ENCODE results near the gene CHST11. TPM values are rescaled to one million over a fixed set of nuclear protein-coding genes. Genes with fewer than 3 reads are reported as not detected.

CHST11 gene
- total and polyA plus RNA-seq, 7 experiments from 2014 or later, result 23.4 to 74.3 (median 32.0) TPM

DNA sequence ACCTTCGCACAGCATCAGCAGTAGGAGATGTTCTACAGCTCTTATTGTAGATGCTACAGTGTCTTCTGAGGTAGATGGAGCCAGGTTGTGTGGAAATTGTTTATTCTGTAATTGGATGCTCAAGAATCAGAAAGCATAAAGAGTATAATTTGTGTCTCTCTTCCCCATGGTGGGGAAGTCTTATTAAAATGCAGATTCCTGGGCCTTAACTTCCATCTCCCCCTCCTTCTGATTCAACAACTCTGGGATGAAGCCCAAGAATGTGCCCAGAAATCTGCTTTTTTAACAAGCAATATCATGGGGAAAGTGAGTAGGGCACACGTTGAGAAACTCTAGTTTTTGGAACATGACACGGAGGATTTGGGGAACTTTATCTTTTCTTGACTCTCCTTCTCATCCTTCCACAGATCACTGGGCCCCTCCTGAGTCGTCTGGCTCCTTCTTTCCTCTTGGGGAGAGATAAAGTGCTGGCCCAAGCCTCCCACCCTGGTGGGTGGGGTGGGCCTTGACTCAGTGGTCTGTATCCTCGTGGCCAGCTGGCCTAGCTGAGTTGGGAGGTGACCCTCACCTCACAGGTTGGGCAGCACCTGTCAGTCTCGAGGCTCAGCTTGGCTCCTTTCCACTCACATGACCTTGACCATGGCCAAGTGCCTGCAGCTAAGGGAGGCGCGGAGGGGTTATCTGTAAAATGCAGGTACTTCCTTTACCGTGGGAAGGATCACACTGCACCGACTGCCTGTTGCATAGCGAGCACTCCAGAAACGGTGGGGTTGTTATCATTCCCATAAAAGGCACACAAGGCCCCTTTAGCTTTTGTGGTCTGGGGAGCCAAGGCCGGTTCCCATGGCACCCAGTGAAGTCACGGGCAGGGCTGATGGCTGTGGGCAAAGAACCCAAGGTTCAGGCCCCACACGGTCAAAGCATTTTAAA is 141.9 kb downstream of the CHST11 start:
- Histone ChIP-seq H3K9me3 (ENCODE audit: control insufficient read depth in 2 of 3, low read length in 3 of 3) (no peaks in the 10 kb centered on the region), H3K4me1 (ENCODE audit: control insufficient read depth in 2 of 2, insufficient read depth in 2 of 2, low read length in 2 of 2) (peaks cover 6 to 11% of the 10 kb centered on the region in 2 donors), H3K27me3 (ENCODE audit: control insufficient read depth in 2 of 2, insufficient read depth in 2 of 2, low read length in 2 of 2) (no peaks in the 10 kb centered on the region), H3K4me3 (ENCODE audit: low read length) (no peak overlapping the region), H3K36me3 (ENCODE audit: control insufficient read depth in 2 of 3, insufficient read depth in 3 of 3, low read length in 3 of 3) (no peaks in the 10 kb centered on the region), H3K27ac (ENCODE audit: low read depth, low read length) (no peak overlapping the region)
- H3K4me3 Mint-ChIP-seq, result no peak overlapping the region
- ChIA-PET CTCF (no interaction called here), POLR2A (no interaction called here)
- H3K36me3 Mint-ChIP-seq, result peaks cover 0 to 24% (median 8%) of the 10 kb centered on the region in 5 donors
- no peaks in the 10 kb centered on the region for H3K27me3 Mint-ChIP-seq
- peaks cover 0 to 2% (median 0%) of the 10 kb centered on the region in 11 donors for H3K9me3 Mint-ChIP-seq
- DNase-seq, result no peak
- H3K4me1 Mint-ChIP-seq, result peaks cover 48 to 69% (median 60%) of the 10 kb centered on the region in 7 donors
- intact Hi-C loops (cut with micrococcal nuclease), result no loop called here
- no peak for ATAC-seq
- peak overlapping the region in 1 of 9 donors; percentile 49 for H3K27ac Mint-ChIP-seq

DNA sequence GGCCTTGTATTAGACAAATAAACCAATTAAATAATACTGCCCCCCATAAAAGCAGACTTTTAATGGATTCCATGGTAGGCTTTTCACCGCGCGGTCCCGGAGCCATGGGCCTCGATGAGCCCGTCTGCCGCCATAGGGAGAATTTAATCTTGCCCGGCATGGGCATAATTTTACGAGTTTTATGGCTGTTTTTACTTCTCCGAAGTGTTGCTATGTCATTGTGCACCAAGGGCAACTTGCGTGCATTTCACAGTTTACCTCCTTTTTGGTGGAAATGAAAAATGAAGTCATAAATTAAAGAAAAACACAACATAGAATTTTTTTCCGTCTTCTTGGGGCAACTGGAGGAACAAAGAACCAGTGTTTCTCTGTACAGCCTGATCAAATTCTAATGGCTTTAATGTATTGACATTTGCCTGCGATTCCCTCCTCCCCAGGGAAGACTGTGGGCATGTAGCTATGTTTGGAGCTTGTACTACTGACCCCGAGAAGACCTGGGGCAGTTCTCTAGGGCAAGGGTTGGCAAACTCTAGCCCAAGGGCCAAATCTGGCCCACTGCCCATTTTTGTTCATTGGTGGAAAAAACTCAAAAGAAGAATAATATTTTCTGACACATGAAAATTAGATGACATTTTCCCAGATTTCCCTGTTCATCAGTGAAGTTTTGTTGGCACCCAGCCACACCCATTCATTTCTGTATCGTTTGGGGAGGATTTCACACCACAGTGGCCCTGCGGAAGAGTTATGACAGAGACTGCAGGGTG is 142.7 kb downstream of the CHST11 start:
- DNase-seq, result no peak
- Histone ChIP-seq H3K36me3 (ENCODE audit: control insufficient read depth in 2 of 3, insufficient read depth in 3 of 3, low read length in 3 of 3) (no peaks in the 10 kb centered on the region), H3K27me3 (ENCODE audit: control insufficient read depth in 2 of 2, insufficient read depth in 2 of 2, low read length in 2 of 2) (no peaks in the 10 kb centered on the region), H3K27ac (ENCODE audit: low read depth, low read length) (no peak overlapping the region), H3K4me1 (ENCODE audit: control insufficient read depth in 2 of 2, insufficient read depth in 2 of 2, low read length in 2 of 2) (peaks cover 10 to 15% of the 10 kb centered on the region in 2 donors), H3K9me3 (ENCODE audit: control insufficient read depth in 2 of 3, low read length in 3 of 3) (no peaks in the 10 kb centered on the region), H3K4me3 (ENCODE audit: low read length) (no peak overlapping the region)
- intact Hi-C loops (cut with micrococcal nuclease), result loop anchor here (5.0 to 10.0 kb wide), 3 partner anchors 102 to 385 kb away; partner anchors contain the start of genes CHST11 (in 1 of the 2) and TXNRD1 (in 1 of the 2)
- Mint-ChIP-seq H3K27me3 (no peaks in the 10 kb centered on the region), H3K36me3 (peaks cover 3 to 27% (median 8%) of the 10 kb centered on the region in 5 donors), H3K27ac (no peak overlapping the region), H3K4me3 (no peak overlapping the region), H3K4me1 (peaks cover 49 to 71% (median 65%) of the 10 kb centered on the region in 7 donors), H3K9me3 (peaks cover 0 to 2% (median 0%) of the 10 kb centered on the region in 11 donors)
- POLR2A ChIA-PET, result interaction anchor here (1.6 kb wide), 1 partner anchor 16 kb away, joined by 3 read pairs; no protein-coding TSS in a partner anchor
- no peak for ATAC-seq
- CTCF ChIA-PET, result no interaction called here

DNA sequence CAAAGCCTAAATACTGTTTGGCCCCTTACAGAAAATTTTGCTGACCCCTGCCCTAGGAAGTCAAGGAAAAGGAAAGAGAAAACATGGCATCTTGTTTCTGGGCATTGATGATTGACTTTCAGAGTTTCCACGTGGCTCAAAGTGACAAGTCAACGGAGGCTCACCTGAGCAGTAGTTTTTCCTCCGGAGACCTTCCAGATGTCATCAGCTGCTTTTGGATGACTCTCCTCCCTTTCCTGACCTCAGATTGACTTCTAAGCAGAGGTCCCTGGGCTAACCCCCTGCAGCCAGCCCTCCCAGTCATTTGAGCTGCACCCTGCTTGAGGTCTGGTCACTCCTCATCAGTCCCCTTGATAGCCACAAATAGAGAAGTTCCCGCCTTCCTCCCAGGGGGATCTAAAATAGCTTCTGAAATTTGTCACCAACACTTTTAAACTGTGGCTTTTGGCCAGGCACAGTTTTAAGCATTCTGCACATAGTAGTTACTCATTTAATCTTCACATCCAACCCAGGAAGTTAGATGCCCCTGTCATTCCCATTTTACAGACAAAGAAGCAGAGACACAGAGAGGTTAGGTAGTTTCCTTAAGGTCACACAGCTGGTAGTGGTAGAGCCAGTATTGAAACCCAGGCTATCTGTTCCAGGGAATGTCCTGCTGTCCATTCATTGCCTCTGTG is 143.4 kb downstream of the CHST11 start:
- no peaks in the 10 kb centered on the region for H3K27me3 ChIP-seq (ENCODE audit: control insufficient read depth in 2 of 2, insufficient read depth in 2 of 2, low read length in 2 of 2)
- H3K4me3 ChIP-seq (ENCODE audit: low read length), result no peak overlapping the region
- peaks cover 54 to 74% (median 71%) of the 10 kb centered on the region in 7 donors for H3K4me1 Mint-ChIP-seq
- no peaks in the 10 kb centered on the region for H3K9me3 ChIP-seq (ENCODE audit: control insufficient read depth in 2 of 3, low read length in 3 of 3)
- H3K27me3 Mint-ChIP-seq, result no peaks in the 10 kb centered on the region
- no peak overlapping the region for H3K27ac Mint-ChIP-seq
- no peaks in the 10 kb centered on the region for H3K36me3 ChIP-seq (ENCODE audit: control insufficient read depth in 2 of 3, insufficient read depth in 3 of 3, low read length in 3 of 3)
- CTCF ChIA-PET, result no interaction called here
- no peak for DNase-seq
- no peak for ATAC-seq
- peaks cover 10 to 16% of the 10 kb centered on the region in 2 donors for H3K4me1 ChIP-seq (ENCODE audit: control insufficient read depth in 2 of 2, insufficient read depth in 2 of 2, low read length in 2 of 2)
- H3K27ac ChIP-seq (ENCODE audit: low read depth, low read length), result no peak overlapping the region
- POLR2A ChIA-PET, result interaction anchor here (1.6 kb wide), 1 partner anchor 15 kb away, joined by 3 read pairs; no protein-coding TSS in a partner anchor
- H3K4me3 Mint-ChIP-seq, result no peak overlapping the region
- intact Hi-C loops (cut with micrococcal nuclease), result loop anchor here (5.0 to 10.0 kb wide), 3 partner anchors 103 to 385 kb away; partner anchors contain the start of genes CHST11 (in 1 of the 2) and TXNRD1 (in 1 of the 2)
- peaks cover 0 to 2% (median 0%) of the 10 kb centered on the region in 11 donors for H3K9me3 Mint-ChIP-seq
- H3K36me3 Mint-ChIP-seq, result peaks cover 3 to 27% (median 8%) of the 10 kb centered on the region in 5 donors

DNA sequence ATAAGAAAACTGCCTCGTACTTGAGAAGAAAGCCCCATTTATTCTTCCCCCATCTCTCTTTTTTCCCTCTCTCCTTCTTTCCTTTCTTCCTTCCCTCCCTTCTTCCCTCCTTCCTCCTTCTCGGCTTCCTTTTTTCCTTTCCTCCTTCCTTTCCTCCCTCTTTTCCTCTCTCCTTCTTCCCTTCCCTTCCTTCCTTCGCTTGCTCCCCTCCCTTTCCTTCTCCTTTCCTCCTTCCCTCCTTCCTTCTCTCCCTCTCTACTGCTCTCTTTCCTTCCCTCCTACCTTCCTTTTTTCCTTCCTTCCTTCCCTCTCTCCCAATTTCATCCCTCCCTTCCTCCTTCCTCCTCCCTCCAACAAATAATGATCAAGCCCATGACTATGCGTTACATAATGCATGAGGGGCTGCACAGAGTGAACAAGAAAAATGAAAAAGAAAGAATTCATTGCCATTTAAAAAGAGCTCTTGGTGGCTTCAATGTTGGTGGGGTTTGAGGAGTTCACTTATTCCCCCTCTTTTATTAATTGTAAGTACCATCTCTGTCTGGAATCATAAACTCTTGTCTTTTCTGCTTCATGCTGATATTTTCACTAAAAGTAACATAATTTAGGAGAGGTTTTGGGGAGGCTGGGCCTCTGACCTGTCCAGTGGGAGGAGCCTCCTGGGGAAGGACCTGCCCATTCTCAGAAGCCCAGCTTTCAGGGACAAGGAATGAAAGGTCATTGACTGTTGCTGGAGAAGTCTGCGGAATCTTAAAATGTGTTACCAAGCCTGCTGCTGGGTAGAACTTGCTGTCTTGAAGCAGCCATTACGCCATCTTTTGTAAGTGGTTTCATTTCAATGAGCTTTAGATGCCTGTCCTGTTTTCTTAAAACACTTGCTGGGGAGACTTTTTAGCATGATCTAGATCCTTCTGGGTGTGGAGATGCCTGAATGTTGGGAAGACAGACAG is 144.3 kb downstream of the CHST11 start:
- H3K4me1 Mint-ChIP-seq, result peaks cover 54 to 74% (median 68%) of the 10 kb centered on the region in 7 donors
- H3K9me3 ChIP-seq (ENCODE audit: control insufficient read depth in 2 of 3, low read length in 3 of 3), result no peaks in the 10 kb centered on the region
- H3K27me3 Mint-ChIP-seq, result no peaks in the 10 kb centered on the region
- H3K4me3 Mint-ChIP-seq, result no peak overlapping the region
- H3K27me3 ChIP-seq (ENCODE audit: control insufficient read depth in 2 of 2, insufficient read depth in 2 of 2, low read length in 2 of 2), result no peaks in the 10 kb centered on the region
- no peaks in the 10 kb centered on the region for H3K36me3 ChIP-seq (ENCODE audit: control insufficient read depth in 2 of 3, insufficient read depth in 3 of 3, low read length in 3 of 3)
- peak overlapping the region in 5 of 9 donors; percentile 12 to 75 (median 36) for H3K27ac Mint-ChIP-seq
- ChIA-PET CTCF (no interaction called here), POLR2A (interaction anchor here (1.6 kb wide), 1 partner anchor 14 kb away, joined by 3 read pairs; no protein-coding TSS in a partner anchor)
- peaks cover 3 to 27% (median 8%) of the 10 kb centered on the region in 5 donors for H3K36me3 Mint-ChIP-seq
- H3K27ac ChIP-seq (ENCODE audit: low read depth, low read length), result no peak overlapping the region
- H3K4me1 ChIP-seq (ENCODE audit: control insufficient read depth in 2 of 2, insufficient read depth in 2 of 2, low read length in 2 of 2), result peaks cover 10 to 16% of the 10 kb centered on the region in 2 donors
- intact Hi-C loops (cut with micrococcal nuclease), result loop anchor here (5.0 to 10.0 kb wide), 3 partner anchors 104 to 386 kb away; partner anchors contain the start of genes CHST11 (in 1 of the 2) and TXNRD1 (in 1 of the 2)
- no peak overlapping the region for H3K4me3 ChIP-seq (ENCODE audit: low read length)
- ATAC-seq, result no peak
- H3K9me3 Mint-ChIP-seq, result no peaks in the 10 kb centered on the region
- no peak for DNase-seq

DNA sequence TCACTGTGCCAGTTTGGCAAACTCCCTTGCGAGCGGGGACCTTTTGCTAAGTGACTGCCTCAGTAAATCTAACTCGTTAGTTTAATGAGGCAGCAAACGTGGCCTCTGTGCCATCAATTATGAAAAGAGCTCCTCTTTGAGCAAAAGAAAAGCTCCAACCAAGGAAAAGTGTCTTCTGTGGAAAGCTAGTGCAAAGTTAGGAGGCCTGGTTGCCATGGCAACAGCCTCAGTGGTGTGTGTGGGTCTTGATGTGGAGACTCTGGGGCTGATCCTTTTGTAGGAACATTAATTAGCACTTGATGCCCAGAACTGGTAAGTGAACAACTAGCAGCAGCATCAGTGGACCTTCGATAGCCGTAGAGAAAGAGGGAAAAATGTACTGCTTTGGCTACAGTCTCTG is 145.7 kb downstream of the CHST11 start:
- no peak overlapping the region for H3K4me3 Mint-ChIP-seq
- H3K4me3 ChIP-seq (ENCODE audit: low read length), result no peak overlapping the region
- H3K27ac Mint-ChIP-seq, result peak overlapping the region in 2 of 9 donors; percentile 36 to 41
- H3K4me1 Mint-ChIP-seq, result peaks cover 41 to 69% (median 64%) of the 10 kb centered on the region in 7 donors
- DNase-seq (no peak), ATAC-seq (no peak)
- peaks cover 3 to 31% (median 8%) of the 10 kb centered on the region in 5 donors for H3K36me3 Mint-ChIP-seq
- H3K9me3 Mint-ChIP-seq, result no peaks in the 10 kb centered on the region
- no peaks in the 10 kb centered on the region for H3K27me3 ChIP-seq (ENCODE audit: control insufficient read depth in 2 of 2, insufficient read depth in 2 of 2, low read length in 2 of 2)
- H3K27ac ChIP-seq (ENCODE audit: low read depth, low read length), result no peak overlapping the region
- POLR2A ChIA-PET, result interaction anchor here (0.7 kb wide), 1 partner anchor 289 kb away, joined by 3 read pairs; no protein-coding TSS in a partner anchor
- no peaks in the 10 kb centered on the region for H3K9me3 ChIP-seq (ENCODE audit: control insufficient read depth in 2 of 3, low read length in 3 of 3)
- peaks cover 10 to 16% of the 10 kb centered on the region in 2 donors for H3K4me1 ChIP-seq (ENCODE audit: control insufficient read depth in 2 of 2, insufficient read depth in 2 of 2, low read length in 2 of 2)
- no peaks in the 10 kb centered on the region for H3K36me3 ChIP-seq (ENCODE audit: control insufficient read depth in 2 of 3, insufficient read depth in 3 of 3, low read length in 3 of 3)
- intact Hi-C loops (cut with micrococcal nuclease), result loop anchor here (5.0 to 10.0 kb wide), 3 partner anchors 105 to 388 kb away; partner anchors contain the start of genes CHST11 (in 1 of the 2) and TXNRD1 (in 1 of the 2)
- no peaks in the 10 kb centered on the region for H3K27me3 Mint-ChIP-seq
- CTCF ChIA-PET, result no interaction called here
